Ammon's horn (tissue), 1 donor: ENCODE results near the gene ELAPOR1.

Experiments
- DNase-seq: peaks from one replicate; pipeline ENCODE4 v3.0.0-alpha.2; 2016; ENCODE audit warnings: low spot score

ELAPOR1 gene, protein sequence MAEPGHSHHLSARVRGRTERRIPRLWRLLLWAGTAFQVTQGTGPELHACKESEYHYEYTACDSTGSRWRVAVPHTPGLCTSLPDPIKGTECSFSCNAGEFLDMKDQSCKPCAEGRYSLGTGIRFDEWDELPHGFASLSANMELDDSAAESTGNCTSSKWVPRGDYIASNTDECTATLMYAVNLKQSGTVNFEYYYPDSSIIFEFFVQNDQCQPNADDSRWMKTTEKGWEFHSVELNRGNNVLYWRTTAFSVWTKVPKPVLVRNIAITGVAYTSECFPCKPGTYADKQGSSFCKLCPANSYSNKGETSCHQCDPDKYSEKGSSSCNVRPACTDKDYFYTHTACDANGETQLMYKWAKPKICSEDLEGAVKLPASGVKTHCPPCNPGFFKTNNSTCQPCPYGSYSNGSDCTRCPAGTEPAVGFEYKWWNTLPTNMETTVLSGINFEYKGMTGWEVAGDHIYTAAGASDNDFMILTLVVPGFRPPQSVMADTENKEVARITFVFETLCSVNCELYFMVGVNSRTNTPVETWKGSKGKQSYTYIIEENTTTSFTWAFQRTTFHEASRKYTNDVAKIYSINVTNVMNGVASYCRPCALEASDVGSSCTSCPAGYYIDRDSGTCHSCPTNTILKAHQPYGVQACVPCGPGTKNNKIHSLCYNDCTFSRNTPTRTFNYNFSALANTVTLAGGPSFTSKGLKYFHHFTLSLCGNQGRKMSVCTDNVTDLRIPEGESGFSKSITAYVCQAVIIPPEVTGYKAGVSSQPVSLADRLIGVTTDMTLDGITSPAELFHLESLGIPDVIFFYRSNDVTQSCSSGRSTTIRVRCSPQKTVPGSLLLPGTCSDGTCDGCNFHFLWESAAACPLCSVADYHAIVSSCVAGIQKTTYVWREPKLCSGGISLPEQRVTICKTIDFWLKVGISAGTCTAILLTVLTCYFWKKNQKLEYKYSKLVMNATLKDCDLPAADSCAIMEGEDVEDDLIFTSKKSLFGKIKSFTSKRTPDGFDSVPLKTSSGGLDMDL

DNA sequence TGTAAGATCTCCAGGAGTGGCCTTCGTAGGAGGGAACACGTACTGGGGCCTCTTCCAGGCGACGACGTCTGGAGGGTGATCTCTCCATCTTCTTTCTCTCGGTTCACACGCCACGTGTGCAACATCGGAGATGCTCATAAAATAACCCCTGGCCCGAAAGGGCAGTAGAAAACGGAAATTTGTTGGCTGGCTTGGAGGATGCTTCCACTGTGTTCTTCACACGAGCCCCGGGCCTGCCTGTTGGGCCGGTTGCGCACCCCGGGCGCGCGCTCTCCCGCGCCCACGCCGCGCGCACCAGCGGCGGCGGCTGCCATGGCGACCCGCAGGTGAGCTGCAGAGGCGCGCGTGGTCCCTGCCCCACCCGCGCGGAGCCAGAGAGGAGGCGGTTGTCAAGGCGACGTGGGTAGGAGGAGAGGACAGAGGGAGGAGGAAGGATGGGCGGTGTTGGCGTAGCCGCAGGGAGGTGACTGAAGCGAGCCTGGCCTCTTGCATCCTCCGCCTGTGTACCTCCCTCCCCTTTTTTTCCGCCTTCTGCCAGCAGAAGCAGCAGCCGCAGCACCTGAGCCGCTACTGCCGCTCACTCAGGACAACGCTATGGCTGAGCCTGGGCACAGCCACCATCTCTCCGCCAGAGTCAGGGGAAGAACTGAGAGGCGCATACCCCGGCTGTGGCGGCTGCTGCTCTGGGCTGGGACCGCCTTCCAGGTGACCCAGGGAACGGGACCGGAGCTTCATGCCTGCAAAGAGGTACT is at the start of gene ELAPOR1:
Gene ELAPOR1 (plus strand): TSS at position 526 of the 752 bp plus-strand sequence. CDS start 69 bp downstream, at position 595.
- peak; percentile 74 for DNase-seq

DNA sequence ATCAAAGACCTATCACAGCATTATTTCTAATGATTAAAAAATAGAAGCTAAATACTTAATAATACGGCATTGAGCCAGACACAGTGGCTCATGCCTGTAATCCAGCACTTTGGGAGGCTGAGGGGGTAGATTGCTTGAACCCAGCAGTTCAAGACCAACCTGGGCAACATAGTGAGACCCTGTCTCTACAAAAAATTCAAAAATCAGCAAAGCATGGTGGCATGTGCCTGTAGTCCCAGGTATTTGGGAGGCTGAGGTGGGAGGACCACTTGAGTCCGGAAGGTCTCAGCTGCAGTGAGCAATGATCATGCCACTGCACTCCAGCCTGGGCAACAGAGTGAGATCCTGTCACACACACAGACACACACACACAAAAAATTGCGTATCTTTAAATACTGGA is 48.8 kb upstream of the ELAPOR1 start:
- DNase-seq = no peak

DNA sequence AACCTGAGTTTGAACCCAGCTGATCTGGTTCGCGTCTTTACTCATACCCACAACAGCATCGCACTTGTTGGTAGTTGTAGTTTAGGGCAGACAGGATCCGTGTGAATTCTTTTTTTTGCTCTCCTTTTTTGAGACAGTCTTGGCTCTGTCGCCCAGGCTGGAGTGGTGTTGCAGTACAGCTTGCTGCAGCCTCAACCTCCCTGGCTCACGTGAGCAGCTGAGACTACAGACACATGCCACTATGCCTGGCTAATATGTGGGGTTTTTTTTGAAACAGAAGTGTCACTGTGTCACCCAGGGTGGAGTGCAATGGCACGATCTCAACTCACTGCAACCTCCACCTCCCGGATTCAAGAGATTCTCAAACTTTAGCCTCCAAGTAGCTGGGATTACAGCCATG is 46.0 kb upstream of the ELAPOR1 start:
- no peak for DNase-seq

DNA sequence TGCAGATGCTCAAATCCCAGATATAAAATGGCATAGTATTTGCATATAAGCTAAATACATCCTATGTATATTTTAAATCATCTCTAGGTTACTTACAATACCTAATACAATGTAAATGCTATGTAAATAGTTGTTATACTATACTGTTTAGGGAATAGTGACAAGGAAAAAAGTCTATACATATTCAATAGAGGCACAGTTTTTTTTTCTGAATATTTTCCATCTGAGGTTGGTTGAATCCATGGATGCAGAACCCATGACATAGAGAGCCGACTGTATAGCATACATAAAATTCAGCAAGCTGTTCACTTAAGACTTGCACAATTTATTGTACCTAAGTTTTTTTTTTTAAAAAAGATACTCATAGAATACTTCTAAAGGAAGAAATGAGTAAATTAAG is 44.6 kb upstream of the ELAPOR1 start:
- DNase-seq = no peak

DNA sequence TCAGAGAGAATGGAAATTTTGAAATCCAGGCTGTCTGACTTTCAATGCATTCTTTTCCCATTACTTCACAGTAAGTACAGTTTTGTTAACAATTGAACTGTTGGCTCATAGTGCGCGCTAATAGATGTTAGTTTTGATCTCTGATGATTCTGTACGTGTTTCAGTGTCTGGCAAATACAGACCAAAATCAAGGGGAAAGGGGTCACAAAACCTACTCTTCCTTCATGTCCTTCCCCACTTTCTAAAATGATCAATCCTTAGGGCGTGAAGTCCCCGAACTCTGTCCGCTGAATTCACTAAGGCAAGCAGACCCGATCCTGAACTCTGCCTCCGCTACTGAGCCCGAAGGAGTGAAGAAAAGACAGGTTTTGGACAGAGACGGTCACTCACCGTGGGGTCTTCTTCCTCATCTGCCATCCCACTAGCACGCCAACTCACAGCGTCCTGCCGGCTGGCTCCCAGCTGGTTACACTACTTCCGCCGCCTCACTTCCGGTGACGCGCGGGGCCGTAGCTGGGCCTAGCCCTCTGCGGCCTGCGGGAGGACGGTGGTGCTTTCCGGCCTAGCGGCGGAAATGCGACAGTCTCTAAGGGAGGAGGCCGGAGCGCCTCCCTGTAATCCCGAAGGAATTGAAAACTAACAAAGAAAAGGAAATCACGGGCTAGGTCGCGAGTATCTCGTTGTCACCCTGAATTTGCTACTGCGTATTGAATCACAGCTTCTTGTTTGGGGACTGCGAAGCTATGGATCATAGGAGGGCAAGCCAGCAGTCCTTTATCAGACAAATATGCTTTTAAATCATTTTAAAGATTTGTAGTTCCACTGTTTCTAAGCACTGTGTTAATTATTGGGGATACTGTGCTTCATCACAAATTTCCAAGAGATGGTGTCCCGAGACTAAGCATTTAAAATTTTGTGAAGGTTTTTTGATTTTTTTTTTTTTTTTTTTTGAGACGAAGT is 38.1 kb upstream of the ELAPOR1 start, which contains the start of gene TAF13:
Gene TAF13 (minus strand): TSS at position 473 of the 960 bp plus-strand sequence. CDS start 56 bp downstream, at position 417.
- DNase-seq = peak; percentile 98

DNA sequence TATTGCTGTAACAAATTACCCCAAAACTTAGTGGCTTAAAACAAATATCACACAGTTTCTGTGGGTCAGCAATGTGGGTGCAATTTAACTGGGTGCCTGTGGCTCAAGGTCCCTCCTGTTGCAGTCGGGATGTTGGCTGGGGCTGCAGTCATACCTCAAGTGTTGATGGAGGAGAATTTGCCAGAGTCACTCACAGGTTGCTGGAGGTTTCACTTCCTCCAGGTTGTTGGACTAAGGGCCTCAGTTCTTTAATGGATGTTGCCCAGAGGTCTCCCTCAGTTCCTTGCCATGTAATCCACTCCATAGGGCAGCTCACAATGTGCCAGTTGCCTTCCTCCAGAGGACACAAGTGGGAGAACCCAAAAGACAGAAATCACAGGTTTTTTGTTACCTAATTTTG is 35.6 kb upstream of the ELAPOR1 start:
- DNase-seq = no peak

DNA sequence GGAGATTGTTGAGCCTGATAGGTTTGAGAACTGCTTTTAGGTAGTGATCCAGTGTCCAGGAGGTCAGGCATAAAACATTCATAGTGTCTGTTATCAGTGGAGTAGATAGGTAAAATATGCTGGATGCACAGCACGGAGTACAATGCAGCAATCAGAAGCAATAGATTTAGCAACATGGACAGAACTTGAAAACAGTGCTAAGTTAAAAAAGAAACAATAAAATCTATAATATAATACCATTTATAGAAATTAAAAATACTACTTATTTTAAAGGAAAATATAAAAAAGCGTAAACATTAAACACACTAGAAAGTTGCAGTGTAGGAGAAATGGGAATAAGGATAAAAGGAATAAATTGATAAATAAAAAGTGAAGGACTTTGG is 34.7 kb upstream of the ELAPOR1 start:
- DNase-seq = no peak

DNA sequence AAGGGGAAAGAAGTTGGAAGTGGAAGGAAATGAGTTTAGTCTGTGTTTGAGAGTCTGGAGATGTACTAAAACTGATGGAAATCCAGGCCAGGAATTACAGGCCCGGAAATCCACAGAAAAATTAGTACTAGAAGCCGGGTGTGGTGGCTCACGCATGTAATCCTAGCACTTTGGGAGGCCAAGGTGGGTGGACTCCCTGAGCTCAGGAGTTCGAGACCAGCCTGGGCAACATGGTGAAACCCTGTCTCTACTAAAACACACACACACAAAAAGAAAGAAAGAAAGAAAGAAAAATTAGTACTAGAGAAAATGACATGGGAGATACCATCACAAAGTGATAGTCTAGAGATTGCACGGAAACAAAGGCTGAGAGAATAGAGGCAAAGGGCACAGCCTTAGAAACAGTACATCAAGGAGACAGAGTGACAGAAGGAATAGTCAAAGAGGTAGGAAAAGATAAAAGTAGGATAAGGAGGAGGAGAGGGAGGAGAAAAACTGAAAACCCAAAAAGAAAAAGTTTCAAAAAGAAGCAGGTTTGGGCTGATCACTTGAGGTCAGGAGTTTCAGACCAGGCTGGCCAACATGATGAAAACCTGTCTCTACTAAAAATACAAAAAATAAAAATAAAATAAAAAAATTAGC is 33.4 kb upstream of the ELAPOR1 start:
- DNase-seq = no peak

DNA sequence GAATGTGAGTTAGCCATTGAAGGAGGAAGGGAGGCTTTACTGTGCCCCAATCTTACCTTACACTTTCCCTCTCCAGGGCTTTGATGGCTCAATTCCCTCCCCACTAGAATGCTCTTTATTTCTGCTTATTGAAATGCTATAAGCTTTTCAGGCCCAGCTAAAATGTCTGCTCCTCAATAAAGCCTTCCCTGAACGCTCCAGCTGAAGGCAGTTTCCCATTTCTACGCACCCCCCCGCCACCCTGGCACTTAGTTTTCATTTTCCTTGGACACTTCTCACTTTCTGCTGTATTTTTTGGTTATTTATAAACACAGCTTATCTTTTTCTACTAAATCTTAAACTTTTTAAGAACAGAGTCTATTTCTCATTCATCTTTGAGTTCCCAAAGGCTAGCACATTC is 30.4 kb upstream of the ELAPOR1 start:
- no peak for DNase-seq

DNA sequence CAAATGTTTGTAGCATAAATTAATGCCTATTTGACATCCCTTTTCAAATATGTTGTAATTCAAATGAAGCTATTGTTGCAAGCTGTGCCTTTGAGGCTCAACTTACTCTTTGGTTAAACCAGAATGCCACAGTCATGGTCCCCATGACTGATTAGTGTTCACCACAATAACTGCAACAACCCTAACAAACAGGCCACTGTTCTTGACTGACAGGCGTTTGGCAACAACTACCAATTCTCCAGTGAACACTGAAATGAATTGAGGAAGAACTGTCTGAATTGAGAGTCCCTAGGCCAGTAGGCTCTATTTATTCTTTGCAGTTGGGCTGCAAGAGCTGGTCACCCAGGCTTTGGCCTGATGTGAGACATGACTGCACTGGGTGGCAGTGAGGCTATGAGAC is 30.0 kb upstream of the ELAPOR1 start:
- peak; percentile 94 for DNase-seq

DNA sequence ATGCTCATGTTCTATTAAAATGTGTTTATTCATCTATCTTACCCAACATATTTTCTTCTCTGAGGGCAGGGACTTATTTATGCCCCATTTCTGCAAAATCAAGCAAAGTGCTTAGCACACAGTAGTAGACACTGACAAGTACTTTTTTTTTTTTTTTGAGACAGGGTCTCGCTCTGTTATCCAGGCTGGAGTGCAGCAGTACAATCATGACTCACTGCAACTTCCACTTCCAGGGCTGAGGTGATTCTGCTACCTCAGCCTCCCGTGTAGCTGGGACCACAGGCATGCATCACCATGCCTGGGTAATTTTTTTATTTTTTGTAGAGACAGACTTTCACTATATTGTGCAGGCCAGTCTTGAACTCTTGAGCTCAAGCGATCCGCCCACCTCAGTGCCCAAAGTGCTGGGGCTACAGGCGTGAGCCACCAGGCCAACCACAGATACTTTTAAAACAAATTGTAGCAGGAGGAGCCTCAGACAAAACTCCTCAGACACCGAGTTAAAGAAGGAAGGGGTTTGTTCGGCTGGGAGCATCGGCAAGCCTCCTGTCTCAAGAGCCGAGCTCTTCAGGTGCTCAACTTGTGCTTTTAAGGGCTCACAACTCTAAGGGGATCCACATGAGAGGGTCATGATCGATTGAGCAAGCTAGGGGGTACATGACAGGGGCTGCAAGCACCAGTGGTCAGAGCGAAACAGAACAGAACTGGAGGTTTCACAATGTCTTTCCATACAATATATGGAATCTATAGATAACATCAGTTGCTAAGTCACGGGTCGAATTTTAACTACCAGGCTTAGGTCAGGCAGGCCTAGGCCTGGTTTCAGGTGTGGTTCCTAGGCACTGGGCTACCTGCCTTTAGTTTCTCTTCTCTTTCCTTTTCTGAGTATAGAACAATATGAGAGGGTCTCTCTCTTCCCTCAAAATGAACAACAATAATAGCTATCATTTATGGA is 29.1 kb upstream of the ELAPOR1 start:
- DNase-seq = no peak

DNA sequence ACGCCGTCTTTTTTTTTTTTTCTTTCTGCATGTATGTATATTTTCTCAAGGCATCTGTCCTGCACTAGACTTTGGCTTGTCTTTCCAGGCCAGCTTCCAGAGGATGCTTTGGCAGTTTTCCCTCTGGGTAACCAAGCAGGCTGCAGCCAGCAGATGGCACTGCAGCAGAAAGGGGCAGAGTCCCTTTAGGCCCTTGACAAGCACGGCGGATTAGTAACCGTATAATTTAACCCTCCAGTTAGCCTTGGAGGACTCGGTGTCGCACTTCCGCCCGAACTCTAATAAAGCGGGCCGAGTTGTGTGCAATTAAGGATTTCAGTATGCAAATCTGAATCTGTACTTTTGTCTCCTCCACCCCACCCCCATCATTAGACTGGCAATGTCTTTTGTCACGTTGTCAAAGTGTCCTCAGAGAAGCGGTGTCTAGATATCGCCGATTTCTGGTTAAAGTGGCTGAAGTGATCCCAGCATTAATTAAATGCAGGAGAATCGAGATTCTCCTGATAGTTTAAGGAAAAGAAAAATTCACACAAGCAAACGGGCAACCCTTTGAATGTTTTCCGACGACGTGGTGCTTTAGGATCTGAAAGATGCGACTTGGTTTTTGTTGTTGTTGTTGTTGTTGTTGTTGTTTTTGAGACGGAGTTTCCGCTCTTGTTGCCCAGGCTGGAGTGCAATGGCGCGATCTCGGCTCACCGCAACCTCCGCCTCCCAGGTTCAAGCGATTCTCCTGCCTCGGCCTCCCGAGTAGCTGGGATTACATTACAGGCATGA is 24.5 kb upstream of the ELAPOR1 start:
- DNase-seq = peak; percentile 92

DNA sequence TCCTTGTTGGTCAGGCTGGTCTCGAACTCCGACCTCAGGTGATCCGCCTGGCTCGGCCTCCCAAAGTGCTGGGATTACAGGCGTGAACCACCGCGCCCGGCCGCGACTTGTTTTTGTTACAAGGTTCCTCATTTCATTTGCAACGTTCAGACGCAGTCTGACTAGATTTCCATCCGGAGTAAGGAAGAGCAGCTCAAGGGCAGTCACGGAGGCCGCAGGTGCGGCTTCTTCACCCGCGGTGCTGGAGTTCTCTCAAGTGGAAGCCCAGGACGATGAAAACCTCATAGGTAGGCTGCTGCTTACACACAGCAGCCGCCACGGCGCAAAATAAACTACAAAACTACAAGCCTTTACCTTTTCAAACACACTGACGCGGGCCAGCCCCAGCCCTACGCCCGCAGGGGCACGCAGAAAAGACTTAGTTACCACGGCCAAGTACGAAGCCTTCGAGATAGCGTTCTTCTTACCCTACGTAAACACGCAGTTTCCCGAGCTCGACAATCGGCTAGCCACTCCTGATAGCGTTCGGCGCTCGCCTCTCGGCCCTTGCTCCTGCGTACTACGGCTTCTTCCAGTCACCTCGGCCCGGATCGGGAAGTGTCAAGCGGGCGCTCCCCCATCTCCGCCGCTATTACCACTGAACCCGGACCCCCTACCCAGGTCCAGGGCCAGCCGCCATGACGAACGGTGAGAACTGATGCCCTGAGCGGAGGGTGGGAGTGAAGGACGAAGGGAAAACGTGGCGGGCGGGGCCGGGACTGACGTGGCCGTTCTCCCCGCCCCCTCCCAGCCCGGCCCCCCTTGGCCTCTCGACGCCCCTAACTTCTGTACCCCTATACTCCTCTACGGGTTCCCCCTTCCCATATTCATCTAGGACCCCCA is 23.5 kb upstream of the ELAPOR1 start, which contains the start of gene TMEM167B:
Gene TMEM167B (plus strand): TSS at position 569 of the 882 bp plus-strand sequence. CDS start 109 bp downstream, at position 678.
- peak; percentile 96 for DNase-seq

DNA sequence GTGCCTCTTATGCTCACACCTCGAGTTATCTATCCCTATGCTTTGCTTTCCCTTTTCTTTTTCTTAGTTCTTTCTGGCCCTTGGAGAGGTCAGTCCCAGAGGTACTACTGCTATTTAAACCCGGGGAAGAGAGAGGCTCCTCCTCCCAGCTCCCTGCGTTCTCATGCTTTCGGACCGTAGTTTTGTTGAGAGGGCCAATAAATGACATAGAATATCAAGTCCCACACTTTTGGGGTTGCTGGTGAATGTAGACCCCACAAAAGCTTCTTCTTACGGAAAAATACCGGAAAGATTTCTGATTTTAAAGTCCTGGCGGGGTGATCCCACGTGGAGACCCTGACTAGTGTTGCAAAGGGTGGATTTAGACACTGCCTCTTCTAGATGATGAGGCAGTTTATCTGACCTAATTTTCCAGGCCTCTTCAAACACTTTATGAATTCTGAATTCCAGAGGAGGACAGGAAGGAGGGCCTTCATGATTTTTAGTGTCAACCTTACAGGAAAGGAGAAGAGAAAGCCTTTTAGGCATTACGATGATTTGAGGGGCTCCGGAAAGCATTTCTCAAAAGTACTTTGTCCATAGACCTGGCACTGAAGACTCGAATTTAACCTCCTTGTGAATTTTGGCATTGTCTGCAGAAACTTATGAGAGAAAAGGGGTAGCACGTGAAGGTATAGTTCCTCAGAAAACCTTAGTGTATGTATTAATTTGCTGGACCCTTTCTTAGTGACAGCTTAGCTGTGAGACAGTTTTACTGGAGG is 22.7 kb upstream of the ELAPOR1 start:
- DNase-seq = no peak

DNA sequence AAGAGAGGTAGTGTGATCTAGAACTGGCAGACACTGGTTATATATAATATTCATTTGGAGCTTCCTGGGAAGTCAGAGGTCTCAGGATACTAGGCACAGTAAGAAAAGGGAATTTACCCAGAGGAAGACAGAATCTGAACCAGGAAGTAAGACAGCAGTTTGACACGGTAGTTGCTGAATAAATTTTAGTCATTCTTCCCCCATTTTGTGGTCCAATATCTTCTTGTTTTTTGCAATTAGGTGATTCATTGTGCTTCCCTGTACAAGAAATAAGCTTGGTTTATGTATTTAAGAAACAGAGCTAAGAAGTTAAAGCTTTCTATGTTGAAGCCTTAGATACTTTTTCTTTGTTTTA is 22.1 kb upstream of the ELAPOR1 start:
- DNase-seq = no peak

DNA sequence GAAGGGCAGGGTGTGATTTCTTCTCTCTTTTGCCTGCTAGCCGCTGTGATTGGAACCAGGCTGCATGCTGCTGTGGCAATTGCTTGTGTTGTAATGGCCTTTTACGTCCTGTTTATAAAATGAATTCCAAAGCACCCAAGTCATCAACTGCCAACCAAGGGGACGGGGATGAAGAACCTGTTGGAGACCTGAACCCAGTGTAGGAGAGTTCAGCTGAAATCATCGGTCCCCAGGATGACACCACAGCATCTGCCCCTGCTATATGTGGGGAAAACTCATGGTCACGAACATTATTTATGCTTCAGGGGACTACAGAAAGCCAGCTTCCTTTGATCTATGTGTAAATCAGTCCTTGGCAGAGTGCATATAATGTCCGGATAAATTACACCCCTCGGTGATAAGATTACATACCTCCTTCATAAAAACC is 19.5 kb upstream of the ELAPOR1 start:
- DNase-seq = no peak
